ENCODE data around the gene NR2E1. TPM values are rescaled to one million over a fixed set of nuclear protein-coding genes. Genes with fewer than 3 reads are reported as not detected.

Gene NR2E1
- total RNA-seq, 1 donor from 2014 or later, result not detected

DNA sequence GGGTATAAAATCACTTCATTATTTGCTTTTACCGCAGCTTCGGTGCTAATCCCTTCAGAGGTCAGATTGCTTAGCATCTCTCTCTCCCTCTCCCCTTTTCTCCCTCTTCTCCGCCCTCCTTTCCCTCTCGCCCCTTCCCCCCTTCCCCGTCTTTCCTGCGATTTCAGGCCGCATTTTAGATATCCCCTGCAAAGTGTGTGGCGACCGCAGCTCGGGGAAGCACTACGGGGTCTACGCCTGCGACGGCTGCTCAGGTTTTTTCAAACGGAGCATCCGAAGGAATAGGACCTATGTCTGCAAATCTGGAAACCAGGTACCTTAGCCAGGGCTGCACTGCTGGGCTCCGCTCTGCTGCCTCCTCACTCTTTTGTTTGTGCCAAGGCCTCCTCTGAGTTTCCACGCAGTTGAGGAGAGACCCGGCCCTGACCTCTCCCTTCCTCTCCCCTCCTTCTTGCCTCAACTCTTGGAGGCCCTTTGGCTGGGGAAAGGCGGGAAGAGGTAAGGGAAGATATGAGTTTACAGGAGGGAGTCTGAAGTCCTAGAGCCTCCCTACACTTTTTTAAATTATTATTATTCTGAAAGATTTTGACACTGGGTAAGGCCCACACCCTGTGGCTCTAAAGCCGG lies 5.6 kb downstream of the NR2E1 start:
- no peak for DNase-seq (ENCODE audit: low spot score)

- DNase-seq (ENCODE audit: low spot score), result no peak
These were observed 6.2 kb downstream of the NR2E1 start for GRCh38 chr6:108171918-108172516.

DNA sequence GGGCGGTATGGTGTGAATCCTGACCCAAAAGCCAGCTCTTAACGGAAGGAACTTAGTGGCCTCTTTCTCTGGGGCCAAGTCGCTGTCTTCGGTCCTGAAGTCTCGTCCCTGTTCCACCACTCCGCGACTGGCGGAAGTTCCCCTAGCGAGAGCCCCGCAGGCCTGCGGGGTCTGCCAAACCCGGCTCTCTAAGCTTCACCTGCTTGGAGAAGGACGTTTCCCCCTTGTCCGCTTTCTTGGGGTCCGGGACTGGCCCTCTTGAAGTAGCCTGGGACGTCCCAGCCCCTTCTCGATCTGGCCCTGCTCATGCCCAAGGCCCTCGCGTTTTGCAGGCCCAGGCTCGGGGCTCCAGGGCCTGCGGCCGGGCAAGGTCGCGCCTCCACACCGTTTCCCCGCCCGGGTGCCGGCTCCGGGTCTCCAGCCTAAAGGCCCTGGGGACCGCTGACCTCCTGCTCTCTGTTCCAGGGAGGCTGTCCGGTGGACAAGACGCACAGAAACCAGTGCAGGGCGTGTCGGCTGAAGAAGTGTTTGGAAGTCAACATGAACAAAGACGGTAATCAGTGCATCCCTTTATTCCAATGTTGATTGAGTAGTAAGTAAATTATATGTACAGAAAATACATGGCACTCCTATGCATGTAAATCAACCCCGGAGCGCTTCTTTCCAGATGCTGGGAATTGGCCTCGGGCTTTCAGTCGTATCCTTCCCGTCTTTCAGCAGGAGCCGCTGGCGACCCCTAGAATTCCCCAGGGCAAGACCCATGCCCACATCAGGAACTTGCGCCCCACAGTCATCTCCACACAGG lies 8.8 kb downstream of the NR2E1 start:
- DNase-seq (ENCODE audit: low spot score), result peak; percentile 36

GRCh38 chr6:108175176-108175591 lies 9.4 kb downstream of the NR2E1 start:
- no peak for DNase-seq (ENCODE audit: low spot score)

- no peak for DNase-seq (ENCODE audit: low spot score)
These were observed 9.9 kb downstream of the NR2E1 start for GRCh38 chr6:108175592-108176279.

GRCh38 chr6:108176281-108177089 lies 10.7 kb downstream of the NR2E1 start:
- no peak for DNase-seq (ENCODE audit: low spot score)

- DNase-seq (ENCODE audit: low spot score), result no peak
These were observed 13.9 kb downstream of the NR2E1 start for GRCh38 chr6:108179741-108180140.

DNA sequence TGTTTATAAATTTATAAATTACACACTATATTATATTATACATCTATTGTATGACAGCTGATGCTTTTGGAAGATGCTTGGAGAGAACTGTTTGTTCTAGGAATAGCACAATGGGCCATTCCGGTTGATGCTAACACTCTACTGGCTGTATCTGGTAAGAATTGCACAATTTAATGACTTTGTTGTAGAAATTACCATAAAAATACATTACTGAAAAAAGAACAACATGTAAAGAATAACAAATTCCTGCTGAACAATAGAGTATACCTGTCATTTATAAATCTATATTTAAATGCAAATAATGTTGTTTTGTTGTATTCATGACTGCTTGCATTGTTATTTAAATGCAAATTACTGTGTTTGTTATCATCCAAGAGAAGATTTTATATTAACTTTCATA lies 14.4 kb downstream of the NR2E1 start:
- no peak for DNase-seq (ENCODE audit: low spot score)

GRCh38 chr6:108180776-108181175 lies 15.0 kb downstream of the NR2E1 start:
- no peak for DNase-seq (ENCODE audit: low spot score)

DNA sequence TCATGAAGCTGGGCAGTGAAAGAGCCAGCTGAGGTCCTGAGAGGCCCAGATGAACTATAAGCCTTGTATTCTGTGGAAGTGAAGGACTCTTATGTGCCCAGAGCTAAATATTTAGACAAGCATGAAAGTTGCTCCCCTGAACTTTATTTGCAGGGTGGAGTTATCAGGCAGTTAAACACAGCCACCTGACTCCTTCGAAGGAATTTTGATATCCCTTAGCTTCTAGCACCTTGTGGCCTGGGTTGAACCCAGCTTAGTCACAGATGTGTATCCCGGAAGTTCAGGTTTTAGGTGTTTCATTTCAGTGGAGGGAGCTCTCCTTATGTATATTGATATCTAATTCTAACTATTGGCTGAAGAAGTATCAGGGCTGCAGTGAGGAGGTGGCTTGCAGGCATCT lies 20.4 kb downstream of the NR2E1 start:
- DNase-seq (ENCODE audit: low spot score), result no peak

- DNase-seq (ENCODE audit: low spot score), result no peak
These were observed 21.7 kb downstream of the NR2E1 start for GRCh38 chr6:108187519-108187918.

DNA sequence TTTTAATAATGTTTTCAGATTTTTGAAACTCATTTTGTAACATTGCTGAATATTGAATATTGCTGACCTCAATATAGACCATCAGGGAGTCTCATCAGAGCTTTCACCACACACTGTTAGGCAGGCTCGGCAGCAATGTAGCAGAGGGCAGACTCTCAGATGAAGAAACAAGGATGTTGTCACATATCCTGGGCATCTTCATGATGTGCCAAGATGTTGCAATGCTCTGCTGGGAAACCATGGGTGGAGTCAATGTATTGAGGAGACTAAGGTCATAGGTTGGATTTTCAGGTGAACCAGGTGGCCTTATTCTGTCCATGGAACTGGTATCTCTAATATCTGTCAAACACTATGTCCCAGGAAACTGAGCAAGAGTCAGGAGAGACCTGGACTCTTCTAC lies 27.3 kb downstream of the NR2E1 start:
- no peak for DNase-seq (ENCODE audit: low spot score)

DNA sequence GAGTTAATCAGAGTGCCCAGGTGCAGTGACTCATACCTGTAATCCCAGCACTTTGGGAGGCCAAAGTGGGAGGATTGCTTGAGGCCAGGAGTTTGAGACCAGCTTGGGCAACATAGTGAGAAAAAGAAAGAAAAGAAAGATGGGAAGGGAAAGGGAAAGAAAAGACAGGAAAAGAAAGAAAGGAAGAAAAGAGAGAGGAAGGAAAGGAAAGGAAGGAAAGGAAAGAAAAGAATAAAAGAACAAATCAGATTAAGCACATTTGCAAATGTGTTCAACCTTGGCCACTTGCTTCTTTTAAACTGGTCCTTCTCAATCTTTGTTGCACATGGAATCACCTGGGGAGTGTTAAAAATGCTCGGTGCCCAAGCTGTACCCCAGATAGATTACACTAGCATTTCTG lies 28.0 kb downstream of the NR2E1 start:
- DNase-seq (ENCODE audit: low spot score), result no peak

DNA sequence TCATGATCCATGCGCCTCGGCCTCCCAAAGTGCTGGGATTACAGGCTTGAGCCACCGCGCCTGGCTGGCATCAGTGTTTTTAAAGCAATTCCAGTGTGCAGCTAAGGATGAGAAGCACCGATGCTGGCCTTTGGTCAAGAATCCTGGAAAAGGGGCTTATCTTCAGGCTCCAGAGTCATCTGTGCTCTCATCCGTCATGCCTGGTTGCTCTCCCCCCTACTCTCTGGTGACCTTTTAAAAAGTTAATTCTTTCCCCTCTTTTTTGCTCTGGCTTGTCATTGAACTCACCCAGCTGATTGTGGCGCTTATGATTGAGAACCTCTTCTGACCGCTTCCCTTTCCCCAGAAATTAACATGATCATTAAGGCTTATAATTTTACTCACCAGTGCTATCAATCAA lies 28.7 kb downstream of the NR2E1 start:
- DNase-seq (ENCODE audit: low spot score), result no peak

- no peak for DNase-seq (ENCODE audit: low spot score)
These were observed 29.4 kb downstream of the NR2E1 start for GRCh38 chr6:108195209-108195608.

DNA sequence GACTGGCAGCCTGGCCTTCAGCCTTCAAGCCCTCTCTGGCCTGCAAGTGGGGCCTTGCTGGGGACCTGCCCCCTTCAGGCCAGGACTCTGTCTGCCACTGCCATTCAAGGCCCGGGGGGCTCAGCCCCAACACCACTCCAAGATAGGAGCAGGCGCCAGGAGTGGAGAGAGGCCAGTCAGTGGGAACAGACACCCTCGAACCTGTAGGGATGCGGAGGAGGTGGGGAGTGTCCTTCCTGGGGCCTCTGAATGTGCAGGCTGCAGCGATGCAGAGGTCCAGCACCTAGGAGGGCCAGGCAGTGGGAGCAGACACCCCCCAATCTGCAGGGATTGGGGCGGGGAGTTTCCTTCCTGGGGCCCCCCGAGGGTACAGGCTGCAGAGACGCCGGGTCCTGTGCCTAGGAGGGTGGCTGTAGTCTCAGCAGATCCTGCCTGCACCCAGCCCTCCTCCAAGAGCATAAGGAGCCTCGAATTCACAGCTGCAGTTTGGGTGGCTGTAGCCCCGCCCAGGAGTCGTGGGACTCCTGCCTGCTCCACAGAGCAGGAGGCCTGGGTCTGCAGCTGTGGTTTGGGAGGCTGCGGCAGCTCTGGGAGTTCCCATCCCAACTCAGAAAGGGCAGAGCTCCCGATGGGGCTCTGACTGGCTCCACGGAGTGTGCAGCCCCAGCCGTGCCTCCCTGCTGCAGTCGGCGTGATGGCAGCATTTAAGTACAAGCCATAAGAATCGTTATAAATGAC lies 33.1 kb downstream of the NR2E1 start:
- DNase-seq (ENCODE audit: low spot score), result no peak

- DNase-seq (ENCODE audit: low spot score), result no peak
These were observed 34.4 kb downstream of the NR2E1 start for GRCh38 chr6:108200186-108200585.

DNA sequence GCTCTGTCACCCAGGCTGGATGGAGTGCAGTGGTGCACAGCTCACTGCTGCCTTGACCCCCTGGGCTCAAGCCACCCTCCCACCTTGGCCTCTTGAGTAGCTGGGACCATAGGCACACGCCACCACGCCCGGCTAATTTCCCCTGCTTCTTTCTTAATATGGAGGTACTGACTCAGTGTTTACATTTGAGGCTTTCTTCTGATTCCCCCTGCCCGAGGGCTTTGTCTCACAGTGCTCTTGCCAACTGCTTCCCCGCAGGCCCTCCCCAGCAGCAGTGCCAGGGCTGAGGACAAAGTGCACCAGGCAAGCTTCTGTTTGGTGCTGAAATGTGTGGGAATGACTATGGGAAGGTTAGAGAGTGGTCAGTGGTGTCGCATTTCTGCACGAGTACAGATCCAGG lies 34.8 kb downstream of the NR2E1 start:
- DNase-seq (ENCODE audit: low spot score), result no peak

DNA sequence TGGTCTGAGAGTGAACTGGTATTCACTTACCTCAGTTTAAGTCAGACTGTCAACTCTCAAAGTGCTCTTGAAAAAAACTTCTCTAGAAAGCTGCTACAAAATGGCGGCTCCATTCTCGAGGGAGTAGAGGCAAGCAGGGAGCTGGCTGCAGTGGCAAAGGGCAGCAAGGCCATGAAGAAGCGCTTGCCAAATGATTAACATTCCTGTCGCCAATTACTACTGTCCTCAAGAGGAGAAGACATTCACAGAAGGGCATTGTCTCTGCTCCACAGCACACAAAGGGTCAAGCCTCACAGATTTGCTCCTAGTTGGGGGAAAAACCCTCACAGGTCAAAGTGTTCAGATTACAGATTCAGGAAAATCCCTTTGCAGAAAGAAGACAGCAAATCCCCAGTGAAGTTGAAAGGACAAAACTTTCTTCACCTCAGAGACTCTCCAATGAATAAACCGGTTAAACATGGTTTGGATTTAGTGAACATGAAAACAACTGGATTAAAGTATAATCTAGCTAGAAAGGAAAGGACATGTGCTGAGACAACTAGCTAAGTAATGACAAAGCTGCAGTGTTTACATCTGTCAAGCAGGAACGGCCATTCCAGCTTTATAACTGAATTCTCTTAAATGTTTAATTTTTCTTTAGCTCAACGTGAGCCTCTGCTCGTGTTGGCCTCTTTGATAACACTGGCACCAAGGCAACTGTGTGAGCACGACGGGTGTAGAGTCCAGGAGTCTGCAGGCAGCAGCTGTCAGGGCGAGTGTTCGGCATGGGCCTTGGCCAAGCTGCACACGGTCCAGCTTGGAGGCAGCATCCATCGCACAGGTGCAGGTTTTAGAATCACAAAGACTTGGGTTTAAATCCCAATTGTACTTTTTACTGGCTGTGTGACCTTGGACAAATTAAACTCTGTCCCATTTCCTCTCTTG lies 37.6 kb downstream of the NR2E1 start:
- no peak for DNase-seq (ENCODE audit: low spot score)

GRCh38 chr6:108207013-108207412 lies 41.2 kb downstream of the NR2E1 start:
- DNase-seq (ENCODE audit: low spot score), result no peak
